Liver (tissue), 9 donors: ENCODE results near the gene EWSR1. TPM values are rescaled to one million over a fixed set of nuclear protein-coding genes. Genes with fewer than 3 reads are reported as not detected.

ENCODE experiments used
- DNase-seq: peaks from one replicate; pipeline ENCODE4 v3.0.0-alpha.2; 2017; ENCODE audit warnings: low spot score
- H3K27ac ChIP-seq, 2 donors: one replicate each; pipeline ENCODE4 v1.7.0; 2013; ENCODE audit warnings: inconsistent platforms in 2 of 2, low read length in 2 of 2, control low read depth in 1 of 2, low read depth in 1 of 2, mild to moderate bottlenecking in 1 of 2
- H3K27me3 ChIP-seq, 4 donors: one replicate each; pipeline versions ENCODE4 v1.6.1 to v1.7.0; 2013; ENCODE audit warnings: low read length in 3 of 4, inconsistent platforms in 1 of 4, mild to moderate bottlenecking in 1 of 4, moderate library complexity in 1 of 4; ENCODE audit not compliant: control insufficient read depth in 4 of 4, insufficient read depth in 4 of 4
- H3K36me3 ChIP-seq, 4 donors: one replicate each; pipeline versions ENCODE4 v1.6.1 to v1.7.0; 2013; ENCODE audit warnings: low read length in 3 of 4, mild to moderate bottlenecking in 3 of 4, low read depth in 1 of 4, moderate library complexity in 1 of 4; ENCODE audit not compliant: control insufficient read depth in 4 of 4, insufficient read depth in 3 of 4
- H3K4me1 ChIP-seq, 4 donors: one replicate each; pipeline versions ENCODE4 v1.6.1 to v1.7.0; 2013; ENCODE audit warnings: low read length in 3 of 4, mild to moderate bottlenecking in 3 of 4, moderate library complexity in 1 of 4; ENCODE audit not compliant: control insufficient read depth in 4 of 4, insufficient read depth in 4 of 4
- H3K4me3 ChIP-seq, 3 donors: one replicate each; pipeline versions ENCODE4 v1.6.1 to v1.7.0; 2013; ENCODE audit warnings: low read length in 3 of 3, control low read depth in 1 of 3, low read depth in 1 of 3, mild to moderate bottlenecking in 1 of 3
- H3K9ac ChIP-seq, 2 donors: one replicate each; pipeline ENCODE4 v1.7.0; 2013; ENCODE audit warnings: low read length in 2 of 2, mild to moderate bottlenecking in 2 of 2, moderate library complexity in 2 of 2, control low read depth in 1 of 2, low read depth in 1 of 2
- H3K9me3 ChIP-seq, 4 donors: one replicate each; pipeline versions ENCODE4 v1.6.1 to v1.7.0; 2013; ENCODE audit warnings: low read length in 3 of 4; ENCODE audit not compliant: control insufficient read depth in 4 of 4
- EGR1 ChIP-seq, 2 donors: IDR thresholded peaks; 2 replicates each; pipeline ENCODE4 v1.6.1; 2016 to 2018; ENCODE audit warnings: antibody characterized with exemption in 2 of 2, low read depth in 2 of 2
- FOXA1 ChIP-seq: IDR thresholded peaks from 2 replicates; pipeline ENCODE4 v1.6.1; 2016; ENCODE audit warnings: antibody characterized with exemption
- FOXA2 ChIP-seq: IDR thresholded peaks from 2 replicates; pipeline ENCODE4 v1.6.1; 2016; ENCODE audit warnings: antibody characterized with exemption
- GABPA ChIP-seq, 2 donors: IDR thresholded peaks in 1 of 2; conservative IDR thresholded peaks in 1 of 2; 2 replicates each; pipeline ENCODE4 v1.6.1; 2016; ENCODE audit warnings: antibody characterized with exemption in 2 of 2, mild to moderate bottlenecking in 1 of 2, moderate library complexity in 1 of 2
- HNF4A ChIP-seq, 2 donors: conservative IDR thresholded peaks; 2 replicates each; pipeline ENCODE4 v1.6.1; 2016; ENCODE audit warnings: antibody characterized with exemption in 2 of 2, mild to moderate bottlenecking in 2 of 2
- HNF4G ChIP-seq: IDR thresholded peaks from 2 replicates; pipeline ENCODE4 v1.6.1; 2016; ENCODE audit warnings: antibody characterized with exemption
- JUND ChIP-seq, 2 donors: IDR thresholded peaks; 2 replicates each; pipeline ENCODE4 v1.6.1; 2016; ENCODE audit warnings: antibody characterized with exemption in 2 of 2
- MAX ChIP-seq: IDR thresholded peaks from 2 replicates; pipeline ENCODE4 v1.6.1; 2016; ENCODE audit warnings: antibody characterized with exemption
- RAD21 ChIP-seq, 2 donors: IDR thresholded peaks; 2 replicates each; pipeline ENCODE4 v1.6.1; 2016; ENCODE audit warnings: antibody characterized with exemption in 2 of 2, mild to moderate bottlenecking in 2 of 2
- REST ChIP-seq: IDR thresholded peaks from 2 replicates; pipeline ENCODE4 v1.6.1; 2016; ENCODE audit warnings: antibody characterized with exemption, mild to moderate bottlenecking
- RXRA ChIP-seq, 2 donors: IDR thresholded peaks; 2 replicates each; pipeline ENCODE4 v1.6.1; 2017 to 2018; ENCODE audit warnings: antibody characterized with exemption in 2 of 2, mild to moderate bottlenecking in 1 of 2
- SP1 ChIP-seq: IDR thresholded peaks from 2 replicates; pipeline ENCODE4 v1.6.1; 2018; ENCODE audit warnings: antibody characterized with exemption, mild to moderate bottlenecking
- TAF1 ChIP-seq: conservative IDR thresholded peaks from 2 replicates; pipeline ENCODE4 v1.6.1; 2016; ENCODE audit warnings: antibody characterized with exemption, mild to moderate bottlenecking
- YY1 ChIP-seq: IDR thresholded peaks from 2 replicates; pipeline ENCODE4 v1.6.1; 2016; ENCODE audit warnings: antibody characterized with exemption, mild to moderate bottlenecking
- ZBTB33 ChIP-seq: IDR thresholded peaks from 2 replicates; pipeline ENCODE4 v1.6.1; 2016; ENCODE audit warnings: antibody characterized with exemption
- WGBS: extraction: QIAGEN DNeasy Blood & Tissue Kit; methylation state at CpG from one replicate; pipeline ENCODE4 v1.1.7; 2013; 5-methylcytosine and 5-hydroxymethylcytosine counted together
- polyA plus RNA-seq, 2 donors: library from polyadenylated mRNA; stranded (reverse) in 1 of 2; unstranded in 1 of 2; fragments of 200-250 nt in 1 of 2; fragments of >200 nt in 1 of 2; fragmentation: Nextera tagmentation in 1 of 2; extraction: Ambion mirVana in 1 of 2; gene quantifications; one replicate each; pipeline versions ENCODE4 v1.2.1 to v1.2.3, GENCODE V29; 2013 to 2015
- total RNA-seq, 2 donors: library from RNA; depleted of rRNA; stranded (reverse); fragments of >200 nt; gene quantifications; one replicate each; pipeline ENCODE4 v1.2.3, GENCODE V29; 2014
- donor health status: healthy.
- donor health status: healthy.
- donor health status: healthy.
- donor health status: healthy.
- donor health status: healthy.

The EWSR1 gene
- total and polyA plus RNA-seq, 4 donors: 64.8 to 134 (median 78.3) TPM

- H3K9me3 ChIP-seq: no peaks in the 10 kb centered on the region
- H3K27ac ChIP-seq: no peak overlapping the region
- no peak overlapping the region for H3K9ac ChIP-seq
- H3K4me3 ChIP-seq: no peak overlapping the region
- no peaks in the 10 kb centered on the region for H3K27me3 ChIP-seq
- peaks cover 4 to 32% (median 23%) of the 10 kb centered on the region in 4 donors for H3K4me1 ChIP-seq
- H3K36me3 ChIP-seq: peaks cover 9 to 47% (median 27%) of the 10 kb centered on the region in 4 donors
- TF ChIP-seq JUND (IDR thresholded peaks at IDR 0.05) (no peak), SP1 (no peak), FOXA2 (no peak), TAF1 (no peak), RXRA (IDR thresholded peaks at IDR 0.05) (peak in 1 of 2 donors; percentile 11), FOXA1 (no peak), RAD21 (IDR thresholded peaks at IDR 0.05) (no peak)
- no peak for DNase-seq
Measured at GRCh38 chr22:29345932-29346331, 77.9 kb downstream of the EWSR1 start.

GRCh38 chr22:29346659-29347058 is 78.6 kb downstream of the EWSR1 start:
- Histone ChIP-seq H3K4me1 (peaks cover 6 to 38% (median 24%) of the 10 kb centered on the region in 4 donors), H3K9me3 (no peaks in the 10 kb centered on the region), H3K4me3 (no peak overlapping the region), H3K36me3 (peaks cover 8 to 41% (median 21%) of the 10 kb centered on the region in 4 donors), H3K9ac (no peak overlapping the region), H3K27me3 (no peaks in the 10 kb centered on the region), H3K27ac (no peak overlapping the region)
- no peak for DNase-seq
- 43% methylated on average over 4 of the region's 4 CpGs for WGBS
- TF ChIP-seq TAF1 (no peak), HNF4A (conservative IDR thresholded peaks at IDR 0.05) (peak in 1 of 2 donors; percentile 27), RXRA (IDR thresholded peaks at IDR 0.05) (peak in 1 of 2 donors; percentile 37), SP1 (no peak), GABPA (IDR thresholded peaks at IDR 0.05 in 1 of 2, conservative IDR thresholded peaks at IDR 0.05 in 1 of 2) (no peak)

- Histone ChIP-seq H3K4me3 (no peak overlapping the region), H3K9me3 (no peaks in the 10 kb centered on the region), H3K4me1 (peaks cover 6 to 39% (median 24%) of the 10 kb centered on the region in 4 donors), H3K36me3 (peaks cover 9 to 42% (median 24%) of the 10 kb centered on the region in 4 donors), H3K27me3 (no peaks in the 10 kb centered on the region), H3K27ac (no peak overlapping the region), H3K9ac (no peak overlapping the region)
- no peak for TF ChIP-seq FOXA1
- TF ChIP-seq TAF1: no peak
- TF ChIP-seq YY1: no peak
- no peak for TF ChIP-seq ZBTB33
- no peak for TF ChIP-seq RXRA (IDR thresholded peaks at IDR 0.05)
- no peak for TF ChIP-seq JUND (IDR thresholded peaks at IDR 0.05)
- no peak for TF ChIP-seq FOXA2
- TF ChIP-seq REST: no peak
- no peak for TF ChIP-seq EGR1 (IDR thresholded peaks at IDR 0.05; ENCODE audit: low read depth in 2 of 2)
- TF ChIP-seq HNF4G: no peak
- TF ChIP-seq MAX: no peak
- DNase-seq: no peak
- WGBS: 76% methylated on average over 2 of the region's 2 CpGs
Measured at GRCh38 chr22:29348041-29348440, 80.0 kb downstream of the EWSR1 start.
